Epidermal melanocyte (primary cell): ENCODE results near the gene IL10.
"Not testable (repeated sequence)": the region's sequence is repeated elsewhere in the genome, so short reads cannot be mapped to it uniquely, and the experiment has no call there.

ENCODE experiments used
- DNase-seq: peaks from one replicate; pipeline ENCODE4 v3.0.0; 2011; ENCODE audit warnings: low spot score; ENCODE audit not compliant: insufficient read length

Gene IL10

DNA sequence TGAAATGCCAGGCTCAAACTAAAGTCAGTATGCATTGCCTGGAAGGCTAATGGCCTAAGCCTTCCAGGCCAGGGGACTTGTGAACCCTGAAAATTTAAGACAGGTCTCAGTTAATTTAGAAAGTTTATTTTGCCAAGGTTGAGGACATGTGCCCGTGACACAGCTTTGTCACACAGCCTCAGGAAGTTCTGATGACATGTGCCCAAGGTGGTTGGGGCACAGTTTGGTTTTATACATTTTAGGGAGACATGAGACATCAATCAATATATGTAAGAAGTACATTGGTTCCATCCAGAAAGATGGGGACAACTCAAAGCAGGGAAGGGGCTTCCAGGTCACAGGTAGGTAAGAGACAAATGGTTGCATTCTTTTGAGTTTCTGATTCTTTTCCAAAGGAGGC lies 6.5 kb downstream of the IL10 start:
- not testable (repeated sequence) for DNase-seq

DNA sequence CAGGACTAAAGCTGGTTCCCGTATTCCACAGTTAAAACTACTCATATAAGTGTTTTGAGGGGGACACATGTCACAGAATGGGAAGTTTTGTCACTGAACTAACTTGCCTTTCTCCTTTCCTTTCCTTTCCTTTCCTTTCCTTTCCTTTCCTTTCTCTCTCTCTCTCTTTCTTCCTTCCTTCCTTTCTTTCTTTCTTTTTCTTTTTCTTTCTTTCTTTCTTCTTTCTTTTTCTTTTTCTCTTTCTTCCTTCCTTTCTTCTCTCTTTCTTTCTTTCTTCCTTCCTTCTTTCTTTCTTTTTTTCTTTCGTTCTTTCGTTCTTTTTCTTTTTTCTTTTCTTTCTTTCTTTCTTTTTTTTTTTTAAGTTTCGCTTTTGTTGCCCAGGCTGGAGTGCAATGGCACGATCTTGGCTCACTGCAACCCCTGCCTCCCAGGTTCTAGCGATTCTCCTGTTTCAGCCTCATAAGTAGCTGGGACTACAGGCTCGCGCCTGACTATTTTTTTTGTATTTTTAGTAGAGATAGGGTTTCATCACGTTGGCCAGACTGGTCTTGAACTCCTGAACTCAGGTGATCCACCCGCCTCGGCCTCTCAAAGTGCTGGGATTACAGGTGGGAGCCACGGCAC lies 9.4 kb downstream of the IL10 start:
- DNase-seq: not testable (repeated sequence)

DNA sequence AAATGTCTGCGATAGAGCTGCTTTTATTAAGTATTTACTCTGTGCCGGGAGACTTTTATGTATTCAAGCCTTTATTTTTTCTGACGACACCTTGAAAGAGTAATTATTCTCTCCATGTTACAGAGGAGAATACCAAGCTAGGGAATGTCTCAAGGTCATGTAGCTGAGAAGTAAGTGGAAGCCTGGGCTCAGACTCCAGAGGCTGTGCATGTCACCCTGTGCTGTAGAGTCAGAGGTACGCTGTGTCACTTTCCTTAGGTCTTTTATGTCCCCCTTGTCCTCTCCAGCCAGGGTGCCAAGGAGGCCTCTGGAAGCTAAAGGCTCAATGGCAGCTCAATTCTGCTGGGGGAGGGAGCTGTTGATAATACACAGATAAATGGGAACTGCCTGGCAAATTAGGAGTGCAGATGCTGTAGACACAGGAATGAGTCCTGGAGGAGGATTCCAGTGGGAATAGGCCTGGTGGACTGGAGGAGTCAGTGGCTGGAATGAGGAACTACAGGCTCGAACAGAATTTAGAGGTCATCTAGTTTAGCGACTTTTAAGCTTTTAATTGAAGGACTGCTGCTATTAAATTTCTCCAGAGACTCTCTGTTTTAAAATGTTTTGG lies 11.0 kb downstream of the IL10 start:
- no peak for DNase-seq

DNA sequence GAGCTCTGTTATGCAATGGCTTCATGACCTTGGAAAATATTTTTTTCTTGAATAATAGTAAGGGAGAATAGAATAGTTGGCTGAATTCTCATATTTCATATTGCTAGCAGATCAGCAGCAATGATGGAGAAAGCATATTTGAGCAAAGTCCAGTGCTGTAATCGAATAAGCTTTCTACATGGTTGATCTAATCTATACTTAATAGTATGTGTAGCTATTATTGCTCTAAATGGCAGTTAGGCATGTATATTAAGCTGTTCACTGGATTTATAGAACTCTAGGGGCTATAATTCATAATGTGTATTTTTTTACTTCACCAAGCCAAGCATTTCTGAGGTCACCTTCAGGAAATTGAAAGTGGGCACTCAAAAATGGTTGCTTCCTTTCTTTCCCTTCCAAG lies 11.7 kb downstream of the IL10 start:
- DNase-seq: no peak

DNA sequence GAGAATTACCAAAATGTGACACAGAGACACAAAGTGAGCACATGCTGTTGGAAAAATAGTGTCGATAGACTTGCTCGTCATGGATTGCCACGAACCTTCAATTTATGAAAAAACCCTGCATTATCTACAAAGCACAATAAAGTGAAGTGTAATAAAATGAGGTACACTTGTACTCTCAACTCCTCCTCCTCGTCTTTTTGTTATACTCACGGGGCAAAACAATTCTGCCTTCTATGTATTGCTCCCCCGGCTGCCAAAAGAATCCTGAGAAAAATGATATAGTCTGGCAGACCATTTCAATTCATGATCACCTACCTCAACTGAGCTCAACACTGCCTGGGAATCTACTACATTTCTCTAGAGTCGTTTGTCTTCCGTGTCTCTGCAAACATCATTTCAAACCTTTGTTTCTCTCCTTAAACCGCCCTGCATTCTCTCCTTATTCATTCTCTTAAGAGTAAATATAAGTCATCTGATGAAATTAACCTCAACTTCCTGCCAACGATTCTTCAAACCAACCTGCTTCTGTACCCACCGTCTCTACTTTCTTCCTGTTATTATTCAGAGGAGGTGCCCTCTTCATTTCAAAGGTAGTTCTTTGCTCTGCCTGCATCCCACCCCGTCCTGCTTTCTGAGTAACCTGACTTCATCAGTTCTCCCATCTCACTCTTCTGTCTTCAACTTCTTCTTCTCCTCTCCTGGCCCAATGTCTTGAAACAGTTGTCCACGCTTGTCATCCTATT lies 14.6 kb downstream of the IL10 start:
- no peak for DNase-seq

DNA sequence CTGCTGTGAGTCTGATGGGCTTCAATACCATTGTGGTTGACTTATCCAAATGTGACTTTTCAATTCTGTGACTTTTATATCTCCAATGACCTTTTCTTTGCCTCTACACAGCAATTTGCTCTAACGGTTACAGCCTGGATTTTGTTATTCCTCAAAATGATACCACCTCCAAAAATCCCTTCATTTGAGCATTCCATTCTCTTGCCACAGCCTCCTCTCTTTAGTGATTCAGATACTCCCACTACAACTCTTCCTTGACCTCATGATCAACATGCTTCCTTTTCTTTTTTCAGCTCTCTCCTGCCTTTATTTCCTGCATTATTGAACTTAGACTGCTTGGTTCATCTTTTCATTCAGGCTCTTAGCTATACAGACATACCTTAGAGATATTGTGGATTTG lies 18.3 kb downstream of the IL10 start:
- no peak for DNase-seq

DNA sequence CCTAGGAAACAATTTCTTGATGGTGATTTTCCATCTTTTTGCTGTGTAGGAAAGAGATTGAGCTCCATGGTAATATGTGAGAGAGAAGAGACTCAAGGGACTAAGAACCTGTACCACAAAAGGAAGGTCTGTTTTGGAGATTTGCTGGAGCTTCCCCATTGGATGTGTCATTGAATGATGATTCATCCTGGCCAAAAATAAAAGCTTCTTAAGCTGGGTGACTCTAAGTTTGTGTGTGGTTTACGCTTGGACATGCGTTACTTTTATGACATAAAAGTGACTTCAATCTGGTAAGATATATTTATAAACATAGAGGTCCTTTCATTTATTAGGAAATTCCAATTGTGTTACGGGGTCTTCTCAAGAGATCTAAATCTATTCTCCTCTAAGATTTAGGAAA lies 19.2 kb downstream of the IL10 start:
- DNase-seq: no peak

DNA sequence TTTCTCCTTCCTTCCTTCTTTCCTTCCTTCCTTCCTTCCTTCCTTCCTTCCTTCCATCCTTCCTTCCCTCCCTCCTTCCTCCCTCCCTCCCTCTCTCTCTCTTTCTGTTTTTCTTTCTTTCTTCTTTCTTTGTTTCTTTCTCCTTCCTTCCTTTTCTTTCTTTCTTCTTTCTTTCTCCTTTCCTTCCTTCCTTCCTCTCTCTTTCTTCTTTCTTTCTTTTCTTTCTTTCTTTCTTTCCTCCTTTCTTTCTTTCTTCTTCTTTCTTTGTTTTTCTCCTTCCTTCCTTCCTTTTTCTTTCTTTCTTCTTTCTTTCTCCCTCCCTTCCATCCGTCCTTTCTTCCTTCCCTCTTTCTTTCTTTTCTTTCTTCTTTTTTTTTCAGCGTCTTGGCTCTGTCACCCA lies 19.8 kb downstream of the IL10 start:
- no peak for DNase-seq

DNA sequence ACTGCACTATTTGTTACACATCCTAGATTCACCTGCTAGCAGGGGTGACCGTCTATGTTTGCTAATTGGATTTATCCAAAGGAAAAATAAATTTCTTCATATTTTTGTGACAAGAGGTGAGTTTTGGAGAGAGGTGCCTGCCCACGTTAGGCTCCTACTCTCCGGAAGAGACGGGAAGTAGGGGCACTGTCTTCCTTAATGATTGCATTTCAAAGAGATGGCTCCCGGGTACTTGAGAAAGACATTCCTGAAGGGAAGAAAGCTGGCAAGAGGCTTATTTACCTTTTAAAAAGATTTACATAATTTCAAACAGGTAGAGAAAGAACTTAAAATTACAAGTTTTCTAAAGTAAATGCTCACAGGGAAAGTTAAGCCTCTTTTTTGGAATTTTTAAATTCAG lies 20.4 kb downstream of the IL10 start:
- no peak for DNase-seq

DNA sequence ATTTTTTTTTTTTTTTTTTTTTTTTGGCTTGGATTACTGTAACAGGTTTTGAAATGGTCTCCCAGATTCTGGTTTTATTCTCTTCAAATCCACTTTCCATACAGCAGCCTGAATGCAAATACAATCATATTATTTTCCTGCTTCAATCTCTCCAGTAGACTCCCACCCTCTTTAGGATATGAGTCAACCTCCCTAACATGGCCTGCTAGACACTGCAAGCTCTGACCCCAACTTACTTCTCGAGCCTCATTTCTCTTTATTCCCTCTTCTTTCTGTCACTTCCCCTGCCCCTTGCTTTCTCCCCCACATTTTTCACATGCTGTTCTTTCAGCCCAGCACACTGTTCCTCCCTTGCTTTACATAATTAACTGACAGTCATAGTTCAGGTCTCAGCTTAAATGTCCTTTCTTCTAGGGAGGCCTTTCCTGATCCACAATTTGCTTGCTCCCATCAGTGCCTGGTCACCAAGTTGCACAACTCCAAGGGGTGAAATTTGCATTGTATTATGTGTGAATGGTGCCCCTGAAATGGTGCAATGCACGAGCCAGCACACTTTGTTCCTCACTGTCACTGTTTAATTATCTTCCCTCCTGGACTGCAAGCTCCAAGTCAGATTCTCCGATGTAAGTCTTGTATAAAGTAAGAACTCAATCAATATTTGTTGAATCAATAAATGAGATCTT lies 23.8 kb downstream of the IL10 start:
- DNase-seq: no peak

DNA sequence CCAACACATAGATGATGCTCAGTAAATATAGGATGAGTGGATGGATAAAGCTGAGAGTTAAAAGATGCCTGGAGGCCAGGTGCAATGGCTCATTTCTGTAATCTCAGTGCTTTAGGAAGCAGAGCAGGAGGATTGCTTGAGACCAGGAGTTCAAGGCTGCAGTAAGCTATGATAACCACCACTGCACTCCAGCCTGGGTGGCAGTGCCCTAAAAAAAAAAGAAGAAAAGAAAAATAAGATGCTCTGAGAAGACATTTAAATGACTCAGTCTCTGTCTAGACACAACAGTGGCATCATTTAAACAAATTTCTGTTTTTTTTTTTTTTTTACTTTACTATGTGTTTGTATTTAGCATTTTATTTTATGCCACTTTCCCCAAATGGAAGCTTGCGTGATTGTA lies 27.0 kb downstream of the IL10 start:
- no peak for DNase-seq

DNA sequence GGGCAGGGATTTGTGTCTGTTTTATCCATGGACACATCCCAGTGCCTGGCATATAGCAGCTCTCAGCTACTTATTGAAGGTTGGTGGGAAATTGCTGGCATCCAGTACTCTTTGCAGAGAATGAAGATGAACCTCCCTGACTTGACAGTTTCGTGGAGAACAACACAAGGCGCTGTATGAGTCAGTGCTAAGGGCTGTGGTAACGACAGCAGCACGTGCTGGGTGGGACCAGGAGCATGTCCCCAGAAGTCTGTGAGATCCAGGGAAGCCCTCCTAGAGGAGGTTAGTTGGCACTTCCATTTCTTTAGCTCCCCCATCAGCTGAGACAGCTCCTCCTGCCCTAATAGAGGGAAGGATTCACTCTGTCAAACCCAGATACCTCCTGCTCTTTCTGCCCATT lies 27.6 kb downstream of the IL10 start:
- DNase-seq: no peak

DNA sequence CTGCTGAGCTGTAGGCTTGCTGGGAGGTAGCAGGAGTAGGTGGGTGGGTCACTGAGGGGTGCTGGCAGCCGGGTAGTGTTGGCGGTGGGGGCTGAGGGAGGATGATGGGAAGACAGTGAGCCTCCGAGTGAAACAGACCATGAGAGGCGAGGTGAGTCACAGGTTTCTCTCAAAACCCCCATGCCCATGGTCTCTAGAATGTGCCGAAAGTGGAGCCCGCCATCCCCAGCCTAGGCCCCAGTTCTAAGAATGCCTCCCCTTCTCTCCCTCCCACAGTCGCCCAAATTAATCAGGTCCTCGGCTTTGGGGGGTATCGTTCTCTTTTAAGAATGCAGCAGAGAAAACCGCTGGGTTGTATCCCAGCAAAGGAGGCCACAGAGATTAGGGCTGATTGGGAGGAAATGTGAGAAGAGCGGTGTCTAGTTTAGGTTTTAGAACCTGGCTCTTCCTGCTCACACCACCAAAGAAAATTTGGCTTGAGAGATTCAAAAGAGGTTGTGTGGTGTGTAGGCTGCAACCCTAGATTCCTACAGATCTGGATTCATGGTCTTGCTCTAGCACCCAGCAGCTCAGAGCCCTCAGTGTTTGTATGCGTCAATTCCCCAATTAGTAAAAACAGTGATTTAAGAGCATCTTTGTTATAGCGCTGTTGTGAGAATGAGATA lies 29.4 kb downstream of the IL10 start:
- no peak for DNase-seq

DNA sequence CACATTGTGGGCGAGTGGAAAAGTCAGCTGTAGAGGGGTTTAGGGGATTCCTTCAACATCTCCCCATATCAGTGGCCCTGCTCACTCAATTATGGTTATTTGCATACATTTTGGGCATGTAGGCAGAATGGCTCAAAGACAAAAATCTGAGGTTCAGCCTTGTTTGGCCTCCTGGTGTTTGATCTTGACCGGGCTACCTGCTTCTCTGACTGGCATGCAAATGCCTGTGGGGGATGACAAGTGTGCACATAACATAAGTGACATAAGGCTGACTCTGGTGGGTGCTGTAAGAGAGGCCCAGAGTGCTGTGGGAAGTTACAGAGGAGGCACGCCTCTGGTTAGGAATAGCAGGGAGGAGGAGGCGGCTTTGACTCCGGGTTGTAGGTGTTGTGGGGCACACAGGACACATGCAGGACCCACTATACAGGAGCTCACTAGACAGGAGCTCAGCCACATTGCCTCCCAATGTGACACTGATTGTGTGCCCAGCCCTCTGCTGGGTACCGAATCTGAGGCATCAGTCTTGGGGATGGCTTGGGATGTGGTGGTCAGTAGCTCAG lies 31.1 kb downstream of the IL10 start:
- DNase-seq: no peak

DNA sequence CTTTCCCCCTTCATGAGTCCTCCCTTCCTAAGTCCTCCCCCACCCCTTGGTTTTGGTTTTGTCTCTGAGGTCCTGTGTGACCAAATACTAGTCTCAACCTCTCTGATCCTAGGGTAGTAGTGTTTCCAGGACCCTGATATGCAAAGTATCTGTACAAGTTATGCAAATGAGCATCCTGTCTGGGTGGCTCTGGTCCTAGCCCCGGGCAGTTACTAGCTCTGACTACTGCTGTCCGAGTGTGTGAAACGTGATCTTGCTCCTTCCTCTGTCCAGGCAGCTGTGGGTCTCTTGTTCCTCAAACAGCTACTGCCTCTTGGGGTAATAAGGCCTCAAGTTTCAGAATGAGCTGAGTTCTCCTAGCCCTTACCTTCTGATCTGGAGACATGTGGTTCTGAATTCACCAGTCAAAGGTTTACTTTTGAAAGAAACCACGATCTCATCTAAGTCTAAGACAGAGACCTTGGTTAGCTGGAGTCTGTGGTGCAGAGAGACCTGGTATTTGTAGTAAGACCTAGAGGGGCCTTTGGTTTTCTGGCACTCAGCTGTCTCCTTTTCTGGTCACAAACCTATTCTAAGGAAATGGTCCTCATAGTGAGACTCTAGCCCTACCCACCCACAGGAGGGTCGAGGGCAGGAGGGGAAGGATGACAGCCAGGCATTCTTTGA lies 32.8 kb downstream of the IL10 start:
- DNase-seq: peak; percentile 46

DNA sequence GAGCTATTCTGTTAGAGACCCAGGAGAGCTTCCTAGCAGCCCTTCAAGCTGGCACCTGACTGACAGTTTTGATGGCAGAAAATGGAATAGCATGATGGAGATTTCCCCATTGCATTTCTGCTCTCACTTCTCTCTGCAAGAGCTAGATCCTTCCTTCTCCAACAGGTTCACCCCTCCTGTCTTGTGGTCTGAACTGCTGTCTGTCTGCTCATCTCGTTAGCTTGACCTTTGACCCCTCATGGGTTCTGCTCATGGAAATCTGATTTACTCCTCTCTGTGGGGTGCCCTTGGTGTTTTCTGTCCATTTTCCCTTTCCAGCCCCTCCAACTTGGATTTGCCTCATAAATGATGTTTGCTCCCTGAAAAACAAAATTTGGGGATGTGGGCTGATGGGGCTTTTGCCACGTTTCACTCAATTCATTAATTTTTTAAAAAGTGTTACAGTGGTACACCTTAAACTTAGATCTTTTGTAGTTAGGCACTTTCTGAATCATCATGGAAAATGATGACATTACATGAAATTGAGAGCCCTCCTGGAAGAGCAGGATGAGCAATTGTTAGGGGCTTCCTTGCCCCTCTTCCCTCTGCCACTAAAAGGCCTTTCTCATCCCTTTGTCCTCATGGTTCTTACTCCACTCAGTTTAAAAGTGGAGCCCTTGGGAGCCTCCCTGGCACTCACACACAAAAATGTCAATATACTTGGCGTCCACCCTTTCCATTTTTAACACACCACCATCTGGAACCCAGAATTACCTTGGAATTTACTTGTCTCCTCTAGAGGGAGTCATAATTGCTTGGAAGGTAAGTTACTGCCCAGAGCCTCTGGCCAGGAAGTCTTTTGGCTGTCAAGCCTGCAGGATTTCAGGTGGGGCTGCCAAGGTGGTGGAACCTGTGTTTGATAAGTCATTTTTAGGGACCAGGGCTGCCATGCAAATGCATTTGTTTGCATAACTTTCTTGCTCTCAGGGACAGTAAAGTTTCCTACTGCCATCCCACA lies 33.6 kb downstream of the IL10 start:
- no peak for DNase-seq

DNA sequence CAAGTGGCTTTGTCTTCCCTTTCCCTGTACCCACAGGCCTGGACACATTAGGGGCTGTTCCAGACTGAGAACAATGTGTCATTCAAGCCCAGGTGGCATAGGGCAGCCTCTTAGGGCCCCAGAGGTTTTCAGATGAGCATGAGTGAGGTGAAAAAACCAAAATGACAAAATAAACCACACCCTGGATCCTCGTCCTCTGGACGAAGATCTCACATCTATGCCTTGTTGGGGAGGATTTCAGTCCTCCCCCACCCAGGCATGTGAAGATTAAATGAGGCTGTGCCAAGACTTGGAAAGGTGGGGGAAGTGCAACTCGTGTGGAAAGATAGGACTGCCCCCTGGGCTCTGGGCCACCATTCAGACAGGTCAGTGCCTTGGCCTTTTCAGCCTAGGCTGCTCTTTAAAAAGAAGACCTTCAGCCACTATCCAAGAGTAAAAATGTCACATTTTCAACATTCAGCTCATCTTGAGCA lies 34.5 kb downstream of the IL10 start:
- DNase-seq: no peak

DNA sequence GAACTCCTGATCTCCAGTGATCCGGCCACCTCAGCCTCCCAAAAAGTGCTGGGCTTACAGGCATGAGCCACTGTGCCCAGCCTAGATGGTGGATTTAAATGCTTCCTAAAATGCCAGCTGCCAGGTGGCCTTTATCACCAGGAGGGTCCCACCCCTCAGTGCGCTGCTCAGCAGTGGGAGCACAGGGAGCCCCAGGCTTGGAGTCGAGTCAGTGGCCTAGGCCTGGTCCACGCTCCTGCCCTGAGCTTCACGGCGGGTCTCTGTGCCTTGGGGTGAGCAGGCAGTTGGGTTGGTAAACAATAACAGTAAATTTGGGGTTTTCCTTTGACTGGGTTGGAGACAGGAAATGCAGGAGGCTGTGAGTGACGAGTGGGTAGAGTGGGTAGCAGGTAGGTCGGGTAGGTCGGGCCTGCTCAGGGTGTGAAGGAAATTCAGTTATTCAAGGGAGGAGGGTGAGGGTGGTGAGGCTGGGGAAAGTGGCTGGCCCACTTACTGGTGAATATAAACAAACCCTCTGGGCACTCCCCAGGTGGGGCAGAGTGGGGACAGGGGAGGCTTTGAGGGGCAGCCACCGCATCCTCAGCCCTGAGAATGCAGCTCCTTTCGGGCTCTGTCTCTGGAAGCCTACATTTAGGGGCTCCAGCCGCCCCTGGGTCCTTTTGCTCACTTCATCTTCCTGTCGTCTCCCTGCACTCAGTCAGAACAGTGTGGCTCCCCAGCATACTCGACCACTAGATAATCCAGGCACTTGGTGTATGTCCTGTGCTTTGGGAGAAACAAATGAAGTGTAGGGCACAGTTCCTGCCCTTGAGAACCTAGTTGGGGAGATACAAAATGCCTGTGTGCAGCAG lies 35.2 kb downstream of the IL10 start:
- DNase-seq: no peak
